ENCODE results near the gene NKAIN2. TPM values are rescaled to one million over a fixed set of nuclear protein-coding genes. Genes with fewer than 3 reads are reported as not detected.

Gene NKAIN2
- total RNA-seq, 1 experiment from 2014 or later, result not detected

DNA sequence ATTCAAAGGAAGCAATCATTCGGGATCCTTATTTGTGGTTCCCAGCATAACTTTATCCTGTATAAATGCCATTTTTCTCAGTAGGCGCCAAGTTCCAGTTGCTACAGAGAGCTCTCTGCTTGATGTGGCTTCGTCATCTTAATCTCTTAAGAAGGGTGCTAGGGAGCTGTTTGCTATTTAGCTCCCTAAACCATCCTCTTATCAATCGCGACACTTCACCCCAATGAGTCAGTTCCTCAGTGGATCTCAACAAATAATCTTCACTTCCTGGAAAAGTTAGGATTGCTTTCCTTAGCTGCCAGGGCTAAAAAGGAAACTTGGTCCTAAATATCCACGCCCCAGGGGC lies 1.3 kb upstream of the NKAIN2 start:
- DNase-seq (ENCODE audit: low read depth, low spot score), result no peak
- ChIA-PET RAD21 (ENCODE audit: low non-redundant PET in 1 of 2, low total read pairs in 2 of 2, uncharacterized antibody in 2 of 2, unreplicated experiment in 2 of 2) (interaction anchor here in 1 of 2 experiments (1.8 kb wide), 1 partner anchor 994 kb away, joined by 4 read pairs; no protein-coding TSS in a partner anchor), POLR2A (no interaction called here), CTCF (interaction anchor here (0.8 to 1.7 kb wide), 10 partner anchors 9 to 1052 kb away, joined by 3 to 9 read pairs (median 5); no protein-coding TSS in a partner anchor)
- H3K4me1 ChIP-seq (ENCODE audit: control insufficient read depth in 1 of 2, insufficient read depth in 2 of 2, low read length in 2 of 2), result no peaks in the 10 kb centered on the region
- intact Hi-C loops (cut with micrococcal nuclease), result loop anchor here (1.0 to 5.0 kb wide), 3 partner anchors 164 to 1050 kb away; no protein-coding TSS in a partner anchor
- ATAC-seq, result peak; percentile 56
- H3K9ac ChIP-seq (ENCODE audit: low read length), result no peak overlapping the region
- no peak overlapping the region for H2AFZ ChIP-seq (ENCODE audit: low read depth, low read length, poor library complexity, severe bottlenecking)
- no peak for TF ChIP-seq ZNF274 (IDR thresholded peaks at IDR 0.05; ENCODE audit: low read depth, low read length)
- TF ChIP-seq YY1 (IDR thresholded peaks at IDR 0.05; ENCODE audit: extremely low read depth, insufficient replicate concordance, low read depth, low read length), result no peak
- TF ChIP-seq EZH2phosphoT487 (IDR thresholded peaks at IDR 0.05; ENCODE audit: borderline replicate concordance), result no peak
- no peak for TF ChIP-seq POLR2A (IDR thresholded peaks at IDR 0.05; ENCODE audit: borderline replicate concordance, extremely low read depth, insufficient read depth, insufficient read length)
- TF ChIP-seq CBX3 (IDR thresholded peaks at IDR 0.05; ENCODE audit: low read depth), result no peak
- TF ChIP-seq, protein P1, sequence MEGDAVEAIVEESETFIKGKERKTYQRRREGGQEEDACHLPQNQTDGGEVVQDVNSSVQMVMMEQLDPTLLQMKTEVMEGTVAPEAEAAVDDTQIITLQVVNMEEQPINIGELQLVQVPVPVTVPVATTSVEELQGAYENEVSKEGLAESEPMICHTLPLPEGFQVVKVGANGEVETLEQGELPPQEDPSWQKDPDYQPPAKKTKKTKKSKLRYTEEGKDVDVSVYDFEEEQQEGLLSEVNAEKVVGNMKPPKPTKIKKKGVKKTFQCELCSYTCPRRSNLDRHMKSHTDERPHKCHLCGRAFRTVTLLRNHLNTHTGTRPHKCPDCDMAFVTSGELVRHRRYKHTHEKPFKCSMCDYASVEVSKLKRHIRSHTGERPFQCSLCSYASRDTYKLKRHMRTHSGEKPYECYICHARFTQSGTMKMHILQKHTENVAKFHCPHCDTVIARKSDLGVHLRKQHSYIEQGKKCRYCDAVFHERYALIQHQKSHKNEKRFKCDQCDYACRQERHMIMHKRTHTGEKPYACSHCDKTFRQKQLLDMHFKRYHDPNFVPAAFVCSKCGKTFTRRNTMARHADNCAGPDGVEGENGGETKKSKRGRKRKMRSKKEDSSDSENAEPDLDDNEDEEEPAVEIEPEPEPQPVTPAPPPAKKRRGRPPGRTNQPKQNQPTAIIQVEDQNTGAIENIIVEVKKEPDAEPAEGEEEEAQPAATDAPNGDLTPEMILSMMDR (IDR thresholded peaks at IDR 0.05 in 2 of 3, conservative IDR thresholded peaks at IDR 0.05 in 1 of 3; ENCODE audit: borderline replicate concordance in 1 of 3, insufficient read depth in 1 of 3, low read depth in 2 of 3, low read length in 2 of 3), result no peak
- no peak for TF ChIP-seq ZFX (IDR thresholded peaks at IDR 0.05)
- TF ChIP-seq EZH2 (IDR thresholded peaks at IDR 0.05), result no peak
- TF ChIP-seq, protein P2, sequence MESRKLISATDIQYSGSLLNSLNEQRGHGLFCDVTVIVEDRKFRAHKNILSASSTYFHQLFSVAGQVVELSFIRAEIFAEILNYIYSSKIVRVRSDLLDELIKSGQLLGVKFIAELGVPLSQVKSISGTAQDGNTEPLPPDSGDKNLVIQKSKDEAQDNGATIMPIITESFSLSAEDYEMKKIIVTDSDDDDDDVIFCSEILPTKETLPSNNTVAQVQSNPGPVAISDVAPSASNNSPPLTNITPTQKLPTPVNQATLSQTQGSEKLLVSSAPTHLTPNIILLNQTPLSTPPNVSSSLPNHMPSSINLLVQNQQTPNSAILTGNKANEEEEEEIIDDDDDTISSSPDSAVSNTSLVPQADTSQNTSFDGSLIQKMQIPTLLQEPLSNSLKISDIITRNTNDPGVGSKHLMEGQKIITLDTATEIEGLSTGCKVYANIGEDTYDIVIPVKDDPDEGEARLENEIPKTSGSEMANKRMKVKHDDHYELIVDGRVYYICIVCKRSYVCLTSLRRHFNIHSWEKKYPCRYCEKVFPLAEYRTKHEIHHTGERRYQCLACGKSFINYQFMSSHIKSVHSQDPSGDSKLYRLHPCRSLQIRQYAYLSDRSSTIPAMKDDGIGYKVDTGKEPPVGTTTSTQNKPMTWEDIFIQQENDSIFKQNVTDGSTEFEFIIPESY (IDR thresholded peaks at IDR 0.05; ENCODE audit: extremely low read depth, insufficient replicate concordance, low read length), result no peak
- TF ChIP-seq JUND (IDR thresholded peaks at IDR 0.05), result no peak
- TF ChIP-seq TCF7L2 (IDR thresholded peaks at IDR 0.05; ENCODE audit: borderline replicate concordance, extremely low read depth, insufficient read depth, insufficient read length), result no peak
- TF ChIP-seq, protein P3, sequence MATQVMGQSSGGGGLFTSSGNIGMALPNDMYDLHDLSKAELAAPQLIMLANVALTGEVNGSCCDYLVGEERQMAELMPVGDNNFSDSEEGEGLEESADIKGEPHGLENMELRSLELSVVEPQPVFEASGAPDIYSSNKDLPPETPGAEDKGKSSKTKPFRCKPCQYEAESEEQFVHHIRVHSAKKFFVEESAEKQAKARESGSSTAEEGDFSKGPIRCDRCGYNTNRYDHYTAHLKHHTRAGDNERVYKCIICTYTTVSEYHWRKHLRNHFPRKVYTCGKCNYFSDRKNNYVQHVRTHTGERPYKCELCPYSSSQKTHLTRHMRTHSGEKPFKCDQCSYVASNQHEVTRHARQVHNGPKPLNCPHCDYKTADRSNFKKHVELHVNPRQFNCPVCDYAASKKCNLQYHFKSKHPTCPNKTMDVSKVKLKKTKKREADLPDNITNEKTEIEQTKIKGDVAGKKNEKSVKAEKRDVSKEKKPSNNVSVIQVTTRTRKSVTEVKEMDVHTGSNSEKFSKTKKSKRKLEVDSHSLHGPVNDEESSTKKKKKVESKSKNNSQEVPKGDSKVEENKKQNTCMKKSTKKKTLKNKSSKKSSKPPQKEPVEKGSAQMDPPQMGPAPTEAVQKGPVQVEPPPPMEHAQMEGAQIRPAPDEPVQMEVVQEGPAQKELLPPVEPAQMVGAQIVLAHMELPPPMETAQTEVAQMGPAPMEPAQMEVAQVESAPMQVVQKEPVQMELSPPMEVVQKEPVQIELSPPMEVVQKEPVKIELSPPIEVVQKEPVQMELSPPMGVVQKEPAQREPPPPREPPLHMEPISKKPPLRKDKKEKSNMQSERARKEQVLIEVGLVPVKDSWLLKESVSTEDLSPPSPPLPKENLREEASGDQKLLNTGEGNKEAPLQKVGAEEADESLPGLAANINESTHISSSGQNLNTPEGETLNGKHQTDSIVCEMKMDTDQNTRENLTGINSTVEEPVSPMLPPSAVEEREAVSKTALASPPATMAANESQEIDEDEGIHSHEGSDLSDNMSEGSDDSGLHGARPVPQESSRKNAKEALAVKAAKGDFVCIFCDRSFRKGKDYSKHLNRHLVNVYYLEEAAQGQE (IDR thresholded peaks at IDR 0.05; ENCODE audit: low read depth), result no peak
- no peak for TF ChIP-seq SRF (IDR thresholded peaks at IDR 0.05; ENCODE audit: low read depth)
- TF ChIP-seq FOSL1 (IDR thresholded peaks at IDR 0.05; ENCODE audit: low read depth), result no peak
- TF ChIP-seq POLR2AphosphoS5 (IDR thresholded peaks at IDR 0.05; ENCODE audit: low read depth, low read length), result no peak
- no peaks in the 10 kb centered on the region for H3K9me3 ChIP-seq (ENCODE audit: control insufficient read depth in 1 of 2, insufficient read depth in 1 of 2, low read depth in 1 of 2, low read length in 2 of 2)
- H3K9me2 ChIP-seq (ENCODE audit: insufficient read depth), result no peaks in the 10 kb centered on the region
- BruUV-seq (replicated peaks), result no TSS peak
- H3K4me3 ChIP-seq (replicated peaks in 1 of 2; ENCODE audit: low read depth in 1 of 2, low read length in 2 of 2), result no peak overlapping the region
- H3K27ac ChIP-seq (ENCODE audit: low read depth, low read length), result no peak overlapping the region
- H4K20me1 ChIP-seq (ENCODE audit: insufficient read depth), result no peaks in the 10 kb centered on the region
- H3K27me3 ChIP-seq (ENCODE audit: insufficient read depth, low read length), result peaks cover 21% of the 10 kb centered on the region; the same call in 1 of the 2 replicates
- no peaks in the 10 kb centered on the region for H3K36me3 ChIP-seq (ENCODE audit: control insufficient read depth in 1 of 2, insufficient read depth in 2 of 2, low read length in 2 of 2)
- H3K4me2 ChIP-seq (ENCODE audit: low read length), result peak overlapping the region; percentile 57
- no peaks in the 10 kb centered on the region for H3K79me2 ChIP-seq (ENCODE audit: insufficient read depth, low read length)
